HL-60 (cell line): ENCODE data around the gene LRRD1. TPM values are rescaled to one million over a fixed set of nuclear protein-coding genes. Genes with fewer than 3 reads are reported as not detected.

Source experiments
- DNase-seq, 2 experiments: peaks; one replicate each; pipeline ENCODE4 v3.0.0-alpha.2; 2010 to 2020; ENCODE audit warnings: low read depth in 1 of 2, low spot score in 1 of 2
- H3K27ac ChIP-seq: fragments of 250-450 bp; sonication (Bioruptor Pico); replicated peaks from 2 replicates; pipeline ENCODE4 v1.5.1; 2020; ENCODE audit warnings: mild to moderate bottlenecking, moderate library complexity
- H3K27me3 ChIP-seq: fragments of 250-450 bp; sonication (Bioruptor Pico); 2 replicates; pipeline ENCODE4 v1.5.1; 2021; ENCODE audit warnings: mild to moderate bottlenecking, moderate library complexity; ENCODE audit not compliant: insufficient read depth, poor library complexity, severe bottlenecking
- H3K4me3 ChIP-seq: replicated peaks from 2 replicates; pipeline ENCODE4 v1.5.1; 2011; ENCODE audit warnings: mild to moderate bottlenecking, control low read depth, low read length; ENCODE audit not compliant: insufficient read depth
- CTCF ChIP-seq: IDR thresholded peaks from one replicate; pipeline ENCODE4 v1.5.1; 2011; ENCODE audit warnings: low read length, control low read depth, inconsistent platforms; ENCODE audit not compliant: insufficient read depth
- GABPA ChIP-seq: IDR thresholded peaks from 2 replicates; pipeline ENCODE4 v1.6.1; 2012; ENCODE audit warnings: low read depth
- POLR2AphosphoS5 ChIP-seq: IDR thresholded peaks from 2 replicates; pipeline ENCODE4 v1.6.1; 2012; ENCODE audit warnings: low read depth
- REST ChIP-seq: IDR thresholded peaks from 2 replicates; pipeline ENCODE4 v1.6.1; 2012; ENCODE audit warnings: low read depth; ENCODE audit not compliant: insufficient replicate concordance
- SPI1 ChIP-seq: IDR thresholded peaks from 2 replicates; pipeline ENCODE4 v1.6.1; 2012; ENCODE audit warnings: low read depth, mild to moderate bottlenecking, borderline replicate concordance
- microRNA-seq: library from miRNA; unstranded; fragments of <30 nt; microRNA quantifications from one replicate; pipeline ENCODE4, GENCODE V29; 2018

LRRD1 gene

GRCh38 chr7:92100534-92100933, 78.4 kb downstream of the LRRD1 start:
- Histone ChIP-seq H3K4me3 (no peak overlapping the region), H3K27ac (no peak overlapping the region), H3K27me3 (no peaks in the 10 kb centered on the region)
- TF ChIP-seq SPI1 (no peak), GABPA (no peak), REST (no peak), POLR2AphosphoS5 (no peak), CTCF (no peak)
- no peak for DNase-seq

GRCh38 chr7:92095380-92095779, 83.6 kb downstream of the LRRD1 start:
- no peak overlapping the region for H3K4me3 ChIP-seq
- H3K27me3 ChIP-seq: no peaks in the 10 kb centered on the region
- no peak for TF ChIP-seq REST
- TF ChIP-seq POLR2AphosphoS5: no peak
- TF ChIP-seq GABPA: no peak
- no peak for TF ChIP-seq SPI1
- TF ChIP-seq CTCF: no peak

More at GRCh38 chr7:92095380-92095779, 83.6 kb downstream of the LRRD1 start:
- no peak for DNase-seq
- no peak overlapping the region for H3K27ac ChIP-seq

Small RNAs within 50 kb of the gene (microRNA-seq; reads per million reads assigned to microRNA genes)
- gene MIR1285-1: not detected
